ENCODE measurements around the gene MDFI. TPM values are rescaled to one million over a fixed set of nuclear protein-coding genes. Genes with fewer than 3 reads are reported as not detected.

The MDFI gene
- total RNA-seq, 2 experiments from 2014 or later, result not detected

DNA sequence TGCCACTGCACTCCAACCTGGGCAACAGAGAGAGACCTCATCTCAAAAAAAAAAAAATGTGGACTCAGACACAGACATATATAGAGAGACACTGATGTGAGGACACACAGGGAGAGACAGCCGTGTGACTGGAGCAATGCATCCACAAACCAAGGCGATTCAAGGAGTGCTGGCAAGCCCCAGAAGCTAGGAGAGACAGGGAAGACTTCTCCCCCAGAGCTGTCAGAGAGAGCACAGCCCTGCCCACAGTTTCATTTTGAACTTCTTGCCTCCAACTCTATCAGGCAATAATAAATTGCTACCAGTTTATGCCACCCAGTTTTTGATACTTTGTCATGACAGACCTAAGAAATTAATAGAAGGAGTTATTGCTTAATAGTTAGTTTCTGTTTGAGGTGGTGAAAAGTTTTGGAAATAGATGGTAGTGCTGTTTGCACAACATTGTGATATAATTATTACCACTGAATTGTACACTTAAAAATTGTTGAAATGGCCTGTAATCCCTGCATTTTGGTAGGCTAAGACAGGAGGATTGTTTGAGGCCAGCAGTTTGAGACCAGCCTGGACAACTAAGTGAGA is 5.1 kb upstream of the MDFI start:
- TF ChIP-seq, protein P1, sequence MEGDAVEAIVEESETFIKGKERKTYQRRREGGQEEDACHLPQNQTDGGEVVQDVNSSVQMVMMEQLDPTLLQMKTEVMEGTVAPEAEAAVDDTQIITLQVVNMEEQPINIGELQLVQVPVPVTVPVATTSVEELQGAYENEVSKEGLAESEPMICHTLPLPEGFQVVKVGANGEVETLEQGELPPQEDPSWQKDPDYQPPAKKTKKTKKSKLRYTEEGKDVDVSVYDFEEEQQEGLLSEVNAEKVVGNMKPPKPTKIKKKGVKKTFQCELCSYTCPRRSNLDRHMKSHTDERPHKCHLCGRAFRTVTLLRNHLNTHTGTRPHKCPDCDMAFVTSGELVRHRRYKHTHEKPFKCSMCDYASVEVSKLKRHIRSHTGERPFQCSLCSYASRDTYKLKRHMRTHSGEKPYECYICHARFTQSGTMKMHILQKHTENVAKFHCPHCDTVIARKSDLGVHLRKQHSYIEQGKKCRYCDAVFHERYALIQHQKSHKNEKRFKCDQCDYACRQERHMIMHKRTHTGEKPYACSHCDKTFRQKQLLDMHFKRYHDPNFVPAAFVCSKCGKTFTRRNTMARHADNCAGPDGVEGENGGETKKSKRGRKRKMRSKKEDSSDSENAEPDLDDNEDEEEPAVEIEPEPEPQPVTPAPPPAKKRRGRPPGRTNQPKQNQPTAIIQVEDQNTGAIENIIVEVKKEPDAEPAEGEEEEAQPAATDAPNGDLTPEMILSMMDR (IDR thresholded peaks at IDR 0.05), result no peak
- H3K9me3 Mint-ChIP-seq, result no peaks in the 10 kb centered on the region
- H3K27ac Mint-ChIP-seq, result no peak overlapping the region
- ChIA-PET CTCF (no interaction called here), POLR2A (no interaction called here)
- intact Hi-C loops (cut with DNase I, micrococcal nuclease), result no loop called here
- H3K36me3 Mint-ChIP-seq (ENCODE audit: low read depth), result no peaks in the 10 kb centered on the region
- Histone ChIP-seq H3K27ac (ENCODE audit: low read depth in 1 of 2, low read length in 2 of 2) (no peak overlapping the region), H3K27me3 (ENCODE audit: control insufficient read depth in 1 of 2, insufficient read depth in 2 of 2, low read length in 2 of 2) (peaks cover 16 to 44% of the 10 kb centered on the region in 2 experiments), H3K4me3 (ENCODE audit: low read length) (no peak overlapping the region), H3K9me3 (ENCODE audit: control insufficient read depth in 1 of 2, insufficient read depth in 1 of 2, low read length in 2 of 2) (peaks cover 0 to 6% of the 10 kb centered on the region in 2 experiments), H3K4me1 (ENCODE audit: insufficient read depth, low read length) (peaks cover 11% of the 10 kb centered on the region), H3K36me3 (ENCODE audit: insufficient read depth, low read length) (no peaks in the 10 kb centered on the region)
- DNase-seq (no peak), ATAC-seq (ENCODE audit: poor library complexity) (no peak)
- H3K4me1 Mint-ChIP-seq (ENCODE audit: low read depth), result peaks cover 4% of the 10 kb centered on the region
- no peak overlapping the region for H3K4me3 Mint-ChIP-seq
- H3K27me3 Mint-ChIP-seq, result peaks cover 50% of the 10 kb centered on the region

DNA sequence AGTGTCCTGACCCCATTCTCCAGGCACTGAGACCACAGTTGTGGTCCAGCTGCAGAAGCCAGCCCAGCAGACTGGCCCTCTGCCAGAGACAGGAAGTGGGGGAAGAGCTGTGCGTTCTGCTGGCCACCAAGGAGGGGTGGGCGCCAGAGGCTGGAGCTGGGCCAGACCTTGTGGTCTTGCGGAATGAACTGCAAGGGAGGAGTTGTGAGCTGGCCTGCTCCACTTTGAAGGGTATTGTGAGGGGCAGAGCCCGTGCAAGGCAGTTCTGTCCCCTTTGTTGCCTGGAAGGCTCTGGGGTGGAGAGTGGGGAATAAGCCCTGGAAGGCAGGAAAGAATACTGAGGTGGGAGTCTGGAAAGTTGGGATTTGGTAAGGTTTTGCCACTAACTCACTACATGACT is 3.6 kb upstream of the MDFI start:
- Mint-ChIP-seq H3K27me3 (peaks cover 52% of the 10 kb centered on the region), H3K4me1 (ENCODE audit: low read depth) (peaks cover 10% of the 10 kb centered on the region), H3K36me3 (ENCODE audit: low read depth) (no peaks in the 10 kb centered on the region), H3K4me3 (no peak overlapping the region), H3K9me3 (no peaks in the 10 kb centered on the region), H3K27ac (no peak overlapping the region)
- ATAC-seq (ENCODE audit: poor library complexity) (no peak), DNase-seq (no peak)
- peaks cover 24 to 59% of the 10 kb centered on the region in 2 experiments for H3K27me3 ChIP-seq (ENCODE audit: control insufficient read depth in 1 of 2, insufficient read depth in 2 of 2, low read length in 2 of 2)
- no peak overlapping the region for H3K27ac ChIP-seq (ENCODE audit: low read depth in 1 of 2, low read length in 2 of 2)
- TF ChIP-seq, protein P1 (IDR thresholded peaks at IDR 0.05), result no peak
- H3K9me3 ChIP-seq (ENCODE audit: control insufficient read depth in 1 of 2, insufficient read depth in 1 of 2, low read length in 2 of 2), result peaks cover 0 to 10% of the 10 kb centered on the region in 2 experiments
- no peak overlapping the region for H3K4me3 ChIP-seq (ENCODE audit: low read length)
- no peaks in the 10 kb centered on the region for H3K36me3 ChIP-seq (ENCODE audit: insufficient read depth, low read length)
- CTCF ChIA-PET, result no interaction called here
- intact Hi-C loops (cut with DNase I, micrococcal nuclease), result no loop called here
- POLR2A ChIA-PET, result no interaction called here
- peaks cover 15% of the 10 kb centered on the region for H3K4me1 ChIP-seq (ENCODE audit: insufficient read depth, low read length)

DNA sequence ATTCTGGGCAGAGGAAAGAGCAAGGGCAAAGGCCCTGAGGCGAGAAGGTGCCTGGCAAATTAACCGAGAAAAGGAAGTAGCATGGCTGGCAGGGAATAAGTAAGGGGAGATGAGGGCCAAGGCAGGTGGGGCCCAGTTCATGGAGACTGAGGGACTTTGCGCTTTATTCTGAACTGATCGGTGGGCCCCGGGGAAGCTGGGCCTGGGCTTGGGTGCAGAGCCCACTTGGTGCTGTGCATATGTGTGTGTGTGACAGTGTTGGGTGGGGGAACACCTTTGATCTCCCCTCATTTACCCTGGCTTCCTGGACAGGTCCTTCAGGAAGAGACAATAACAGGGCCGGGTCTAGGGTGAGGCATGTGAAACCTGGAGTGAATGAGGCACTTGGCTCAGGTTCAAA is 2.9 kb upstream of the MDFI start:
- intact Hi-C loops (cut with DNase I, micrococcal nuclease), result no loop called here
- no peak overlapping the region for H3K4me3 ChIP-seq (ENCODE audit: low read length)
- CTCF ChIA-PET, result no interaction called here
- Mint-ChIP-seq H3K9me3 (no peaks in the 10 kb centered on the region), H3K4me3 (no peak overlapping the region), H3K36me3 (ENCODE audit: low read depth) (no peaks in the 10 kb centered on the region), H3K27me3 (peaks cover 54% of the 10 kb centered on the region), H3K27ac (no peak overlapping the region), H3K4me1 (ENCODE audit: low read depth) (peaks cover 13% of the 10 kb centered on the region)
- H3K36me3 ChIP-seq (ENCODE audit: insufficient read depth, low read length), result no peaks in the 10 kb centered on the region
- peaks cover 24 to 66% of the 10 kb centered on the region in 2 experiments for H3K27me3 ChIP-seq (ENCODE audit: control insufficient read depth in 1 of 2, insufficient read depth in 2 of 2, low read length in 2 of 2)
- H3K27ac ChIP-seq (ENCODE audit: low read depth in 1 of 2, low read length in 2 of 2), result no peak overlapping the region
- TF ChIP-seq, protein P1 (IDR thresholded peaks at IDR 0.05), result no peak
- H3K9me3 ChIP-seq (ENCODE audit: control insufficient read depth in 1 of 2, insufficient read depth in 1 of 2, low read length in 2 of 2), result peaks cover 0 to 10% of the 10 kb centered on the region in 2 experiments
- H3K4me1 ChIP-seq (ENCODE audit: insufficient read depth, low read length), result peaks cover 15% of the 10 kb centered on the region
- POLR2A ChIA-PET, result no interaction called here
- no peak for DNase-seq
- ATAC-seq (ENCODE audit: poor library complexity), result no peak

All from CD4-positive, alpha-beta T cell (primary cell).